GM18861 (cell line): ENCODE results near the gene ZNF195.
"Not testable (repeated sequence)": the region's sequence is repeated elsewhere in the genome, so short reads cannot be mapped to it uniquely, and the experiment has no call there.

ENCODE experiments used
- ATAC-seq: cut with Tn5 transposase; IDR thresholded peaks from one replicate; pipeline ENCODE4 v1.9.1; 2021; ENCODE audit not compliant: unreplicated experiment

Gene ZNF195

DNA sequence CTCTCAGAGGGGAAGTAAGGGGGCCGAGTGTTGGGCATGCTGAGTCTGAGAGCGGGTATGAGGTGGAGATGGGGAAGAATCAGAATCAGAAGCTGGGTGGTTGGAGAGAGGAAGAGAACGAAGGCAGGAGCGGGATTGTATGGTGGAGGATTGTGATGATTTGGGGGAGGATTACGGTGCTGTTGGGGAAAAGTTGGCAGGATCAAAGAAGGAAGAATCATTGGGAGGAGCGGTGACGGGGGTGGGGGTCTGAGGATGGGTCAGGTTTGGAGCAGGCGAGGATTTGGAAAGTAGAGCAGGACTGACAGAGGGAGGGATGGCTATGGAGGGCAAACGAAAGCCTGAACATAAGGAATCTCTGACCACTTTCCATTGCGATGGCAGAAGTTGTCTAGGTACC, 22.1 kb downstream of the ZNF195 start:
- no peak for ATAC-seq

DNA sequence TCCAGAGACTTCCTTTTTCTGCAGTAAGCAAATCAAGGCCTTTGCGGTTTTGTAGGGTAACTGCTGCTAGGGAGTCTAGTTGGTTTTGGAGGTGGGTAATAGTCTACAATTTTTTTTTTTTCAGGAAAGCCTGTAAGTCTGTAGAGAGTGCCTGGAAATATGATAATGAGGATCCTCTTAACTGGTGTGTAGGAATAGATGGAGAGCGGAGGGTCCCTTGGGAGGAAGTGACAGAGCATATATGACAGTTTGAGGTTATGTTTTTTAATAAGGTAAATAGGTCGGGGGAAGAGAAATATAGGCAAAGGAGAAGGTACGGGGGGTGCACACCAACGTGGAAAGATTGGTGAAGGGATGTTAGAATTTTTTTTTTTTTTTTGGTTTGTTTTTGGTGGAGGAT, 25.9 kb downstream of the ZNF195 start:
- ATAC-seq = no peak

DNA sequence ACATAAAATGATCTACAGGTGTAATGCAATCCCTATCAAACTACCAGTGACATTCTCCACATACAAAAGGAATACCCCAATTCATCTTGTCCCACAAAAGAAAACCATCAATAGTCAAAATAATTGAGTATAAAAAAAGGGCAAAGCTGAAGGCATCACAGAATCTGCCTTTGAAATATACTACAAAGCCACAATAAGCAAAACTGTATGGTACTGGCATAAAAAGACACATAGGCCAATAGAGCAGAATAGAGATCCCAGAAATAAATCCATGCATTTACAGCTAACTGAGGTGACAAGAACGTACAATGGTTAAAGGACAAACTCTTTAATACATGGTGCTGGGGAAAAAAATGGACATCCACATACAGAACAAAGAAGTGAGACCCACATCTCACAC, 31.8 kb downstream of the ZNF195 start:
- ATAC-seq = no peak

DNA sequence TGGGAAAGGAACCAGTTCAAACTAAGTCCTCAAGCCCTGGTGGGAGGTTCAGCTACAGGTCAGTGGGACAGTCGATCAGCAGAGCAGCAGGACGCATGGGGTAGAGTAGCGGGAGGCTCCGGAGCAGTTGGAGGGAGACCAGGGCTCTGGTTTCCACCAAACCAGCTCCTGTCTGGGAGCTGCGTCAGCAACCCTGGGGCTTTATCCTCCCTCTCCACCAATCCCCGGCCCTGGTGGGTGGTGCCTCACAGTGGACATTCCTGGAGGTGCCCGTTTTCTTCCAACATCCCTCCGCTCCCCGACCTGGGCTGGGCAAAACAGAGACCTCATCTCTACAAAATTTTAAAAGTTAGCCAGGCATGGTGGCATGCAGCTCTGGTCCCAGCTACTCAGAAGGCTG, 32.4 kb downstream of the ZNF195 start:
- ATAC-seq = no peak

DNA sequence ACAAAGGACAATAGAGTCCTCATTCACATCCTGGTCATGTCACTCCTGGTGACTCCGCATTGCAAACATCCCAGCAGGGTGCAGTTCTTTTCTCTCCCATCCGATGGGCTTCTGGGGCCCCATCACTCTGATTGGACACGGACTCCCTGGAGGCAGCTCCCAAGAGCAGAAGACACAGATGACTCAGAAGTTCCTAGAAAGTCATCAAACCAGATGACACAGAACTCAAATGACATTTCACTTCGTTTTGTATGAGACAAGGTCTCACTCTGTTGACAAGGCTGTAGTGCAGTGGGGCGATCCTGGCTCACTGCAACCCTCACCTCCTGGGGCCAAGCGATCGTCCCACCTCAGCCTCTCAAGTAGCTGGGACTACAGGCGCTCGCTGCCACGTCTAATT, 33.2 kb downstream of the ZNF195 start:
- no peak for ATAC-seq

DNA sequence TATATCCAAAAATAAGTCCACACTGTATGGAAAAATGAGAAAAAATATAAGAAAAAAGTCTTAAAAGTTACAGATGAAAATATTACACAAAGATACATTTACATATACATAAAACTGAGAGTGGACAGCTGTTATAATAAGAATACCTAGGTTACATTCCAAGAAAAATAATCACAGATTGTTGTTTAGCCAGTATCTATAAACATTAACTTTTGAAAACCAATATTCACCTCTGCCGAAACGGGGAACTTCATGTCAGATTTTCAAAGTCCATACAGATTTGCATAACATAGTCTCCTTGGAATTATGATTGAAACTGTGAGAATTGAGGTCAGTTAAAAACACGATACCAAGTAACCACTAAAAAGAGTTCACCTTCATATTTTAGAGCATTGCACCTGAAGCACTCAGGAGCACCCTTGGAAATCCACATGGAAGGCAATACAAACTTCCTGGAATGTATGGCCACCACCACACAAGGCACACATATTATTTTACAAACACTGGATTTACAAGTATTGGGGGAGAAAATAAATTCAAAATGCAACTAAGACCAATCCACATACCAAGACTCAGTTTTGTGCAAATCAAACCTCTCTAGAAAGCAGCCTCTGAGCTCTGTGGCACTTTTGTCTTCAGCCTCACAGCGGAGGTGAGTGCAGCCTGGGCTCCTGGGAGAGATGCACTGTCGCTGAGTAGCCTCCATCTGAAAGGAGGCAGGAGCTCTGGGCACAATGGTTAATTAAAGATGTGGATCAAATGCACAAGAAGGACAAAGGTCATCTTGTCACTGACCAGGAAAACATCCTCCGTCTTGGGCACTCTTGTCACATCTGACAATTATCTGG, 34.4 kb downstream of the ZNF195 start:
- no peak for ATAC-seq

DNA sequence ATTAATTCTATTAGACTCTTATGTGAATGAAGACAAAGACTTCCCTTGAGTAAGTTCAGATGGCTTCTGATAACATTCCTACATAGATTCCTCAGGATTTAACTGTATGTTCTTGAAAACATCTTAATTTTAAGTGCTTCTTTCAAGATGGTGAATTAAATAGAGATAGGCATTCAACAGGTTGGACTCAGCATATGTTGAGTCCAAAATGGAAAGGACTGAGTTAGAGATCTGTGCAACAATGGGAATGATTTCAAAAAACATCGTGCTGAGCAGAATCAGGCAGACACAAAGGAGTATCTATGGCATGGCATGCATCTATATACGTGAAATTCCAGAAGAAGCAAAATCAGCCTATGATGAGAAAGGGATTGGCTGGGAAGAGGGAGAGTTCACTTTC, 36.2 kb downstream of the ZNF195 start:
- ATAC-seq = no peak

DNA sequence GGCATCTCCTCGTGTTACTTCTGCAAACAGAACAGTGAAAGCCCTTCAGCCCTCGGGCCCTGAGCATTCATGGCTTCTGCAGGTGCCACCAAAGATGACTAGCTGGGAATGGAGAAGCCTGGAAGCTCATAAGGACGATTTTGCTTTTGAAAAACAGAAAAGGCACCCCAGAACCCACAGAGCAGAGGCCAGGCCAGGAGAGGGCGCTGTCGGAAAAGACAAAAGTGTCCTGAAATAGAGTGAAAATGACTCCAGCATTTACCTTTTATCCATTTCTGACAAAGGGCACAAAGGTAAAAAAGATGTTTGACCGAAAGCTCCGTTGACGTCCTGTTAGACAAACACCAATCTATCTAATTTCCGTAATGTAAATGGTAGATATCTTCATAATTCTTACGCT, 37.6 kb downstream of the ZNF195 start:
- ATAC-seq = no peak

DNA sequence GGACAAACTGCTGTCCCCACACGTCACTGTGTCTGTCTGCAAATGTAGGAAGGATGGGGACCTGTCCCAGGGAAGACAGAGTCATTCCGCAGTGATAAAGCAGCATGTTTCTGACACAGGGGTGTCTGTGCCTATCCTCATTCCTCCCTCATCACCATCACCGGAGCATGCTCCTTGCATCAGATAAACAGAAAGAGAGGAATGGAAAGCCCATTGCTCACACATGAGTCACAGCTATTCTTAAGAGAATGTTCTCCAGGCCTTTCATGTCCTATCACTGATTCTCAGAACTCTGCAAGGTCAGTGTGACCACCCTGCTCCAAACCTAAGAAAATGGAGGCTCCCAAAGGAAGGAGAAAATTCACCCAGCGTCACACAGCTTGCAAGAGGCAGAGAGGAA, 38.9 kb downstream of the ZNF195 start:
- no peak for ATAC-seq

DNA sequence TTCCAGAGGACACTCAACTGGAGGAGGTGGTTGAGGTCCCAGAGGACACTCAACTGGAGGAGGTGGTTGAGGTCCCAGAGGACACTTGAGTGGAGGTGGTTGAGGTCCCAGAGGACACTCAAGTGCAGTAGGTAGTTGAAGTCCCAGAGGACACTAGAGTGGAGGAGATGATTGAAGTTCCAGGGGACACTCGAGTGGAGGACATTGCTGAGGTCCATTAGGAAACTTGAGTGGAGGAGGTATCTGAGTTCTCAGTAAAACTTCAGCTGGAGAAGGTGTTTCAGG, 39.7 kb downstream of the ZNF195 start:
- no peak for ATAC-seq

DNA sequence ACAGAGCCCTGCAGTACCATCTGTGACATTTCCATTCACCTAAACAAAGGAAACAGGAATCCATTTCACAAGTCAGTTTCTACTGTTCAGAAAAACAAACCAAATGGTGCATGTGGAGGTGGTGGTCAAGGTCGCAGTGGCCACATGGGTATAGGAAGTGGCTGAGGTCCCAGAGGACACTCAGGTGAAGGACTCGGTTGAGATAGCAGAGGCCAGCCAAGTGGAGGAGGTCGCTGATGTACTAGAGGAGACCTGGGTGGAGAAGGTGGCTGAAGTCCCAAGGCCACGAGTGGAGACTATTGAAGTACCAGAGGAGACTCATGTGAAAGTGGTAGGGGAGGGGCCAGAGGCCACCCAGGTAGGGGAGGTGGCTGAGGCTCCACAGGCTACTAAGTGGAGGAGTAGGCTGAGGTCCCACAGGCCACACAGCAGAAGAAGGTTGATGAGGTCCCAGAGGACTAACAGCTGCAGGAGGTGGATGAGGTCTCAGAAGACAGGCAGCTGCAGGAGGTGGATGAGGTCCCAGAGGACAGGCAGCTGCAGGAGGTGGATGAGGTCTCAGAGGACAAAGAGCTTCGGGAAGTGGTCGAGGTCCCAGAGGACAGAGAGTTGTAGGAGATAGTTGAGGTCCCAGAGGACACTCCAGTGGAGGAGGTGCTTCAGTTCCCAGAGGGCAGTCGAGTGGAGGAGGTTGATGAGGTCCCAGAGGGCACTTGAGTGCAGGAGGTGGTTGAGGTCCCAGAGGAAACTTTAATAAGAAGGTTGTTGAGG, 40.2 kb downstream of the ZNF195 start:
- ATAC-seq = no peak

DNA sequence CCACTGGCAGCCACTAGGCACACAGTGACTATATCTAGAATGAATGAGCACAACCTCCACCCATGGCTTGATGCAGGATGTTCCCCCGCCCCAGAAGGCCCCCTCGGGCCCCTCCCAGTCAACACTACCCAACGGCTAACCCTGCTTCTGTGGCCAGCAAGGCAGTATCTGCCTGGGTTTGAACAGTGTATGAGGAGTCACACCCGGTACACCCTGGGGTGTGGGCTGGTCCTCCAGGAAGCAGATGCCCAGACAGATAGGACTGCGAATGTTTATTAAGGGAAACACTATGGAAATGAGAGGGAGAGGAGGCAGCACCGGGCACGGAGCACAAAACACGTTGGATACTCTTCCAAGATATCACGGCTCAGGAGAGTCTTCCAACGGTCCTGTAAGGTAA, 42.5 kb downstream of the ZNF195 start:
- not testable (repeated sequence) for ATAC-seq

DNA sequence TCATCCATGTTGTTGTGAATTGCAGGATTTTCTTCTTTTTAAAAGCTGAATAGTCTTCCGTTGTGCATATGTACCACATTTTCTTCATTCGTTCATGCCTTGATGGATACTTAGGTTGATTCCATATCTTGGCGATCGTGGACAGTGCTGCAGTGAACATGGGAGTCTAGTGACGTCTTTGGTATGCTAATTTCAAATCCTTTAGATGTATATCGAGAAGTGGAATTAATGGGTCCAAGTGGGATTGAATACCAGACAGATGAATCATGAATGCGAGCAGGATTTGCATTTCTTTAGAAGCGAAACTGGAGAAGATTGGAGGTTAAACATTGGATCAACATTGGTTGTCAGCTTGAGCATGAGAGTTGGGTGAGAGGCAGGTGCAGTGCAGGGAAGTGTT, 45.8 kb downstream of the ZNF195 start:
- not testable (repeated sequence) for ATAC-seq

DNA sequence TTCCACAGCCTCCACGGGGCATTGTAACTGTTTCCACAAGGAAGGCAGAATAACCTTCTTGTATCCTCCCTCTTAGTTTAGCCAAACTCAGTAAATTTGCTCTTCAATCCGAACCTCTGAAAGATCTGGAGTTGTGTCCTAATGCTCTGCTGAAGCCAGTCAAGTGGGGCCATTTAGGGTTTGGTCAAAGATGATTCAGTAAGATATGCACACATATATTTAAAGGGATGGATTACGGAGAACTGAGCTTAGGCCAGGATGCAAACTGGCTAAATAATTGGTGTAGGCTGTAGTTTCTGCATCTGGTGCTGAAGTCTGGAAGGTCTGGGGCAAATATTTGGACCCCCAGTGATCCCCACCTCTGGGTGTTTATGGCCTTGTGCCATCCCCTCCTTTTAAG, 47.9 kb downstream of the ZNF195 start:
- not testable (repeated sequence) for ATAC-seq

DNA sequence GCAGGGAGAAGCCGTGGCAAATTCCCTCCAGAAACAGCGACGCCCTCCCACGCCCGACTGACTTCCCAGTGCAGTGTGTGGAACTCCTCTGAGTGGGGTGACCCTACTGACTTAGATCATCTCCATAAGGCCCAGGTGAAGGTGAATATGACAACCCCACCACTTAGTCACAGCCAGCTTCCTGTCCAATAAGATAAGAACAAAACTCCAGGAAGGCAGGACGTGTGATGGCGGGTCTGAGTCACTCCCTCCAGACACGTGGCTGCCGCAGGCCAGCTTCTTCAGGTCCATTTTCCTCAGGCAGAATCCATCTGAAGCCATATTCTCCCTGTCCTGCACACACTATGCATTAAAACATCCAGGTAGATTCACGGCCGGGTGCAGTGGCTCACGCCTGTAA, 48.9 kb downstream of the ZNF195 start:
- ATAC-seq = not testable (repeated sequence)

DNA sequence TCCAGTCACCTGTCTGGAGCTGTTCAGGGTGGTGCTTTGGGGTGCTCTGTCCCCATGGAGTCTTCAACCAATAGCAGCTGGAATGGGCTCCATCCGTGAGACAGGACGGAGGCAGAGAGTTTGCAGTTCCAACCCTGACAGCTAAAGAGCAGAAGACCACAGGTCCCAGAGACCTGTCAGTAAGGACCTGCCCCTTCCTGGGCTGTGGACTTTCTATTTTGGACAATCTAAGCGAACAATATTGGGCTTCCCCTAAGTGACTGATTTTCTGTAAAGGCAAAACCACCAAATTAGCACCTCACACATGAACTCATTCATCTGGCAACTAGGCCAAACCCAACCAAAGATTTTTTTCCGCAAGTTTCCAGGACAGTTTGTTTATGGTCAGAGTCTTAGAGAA, 50.4 kb downstream of the ZNF195 start:
- not testable (repeated sequence) for ATAC-seq

DNA sequence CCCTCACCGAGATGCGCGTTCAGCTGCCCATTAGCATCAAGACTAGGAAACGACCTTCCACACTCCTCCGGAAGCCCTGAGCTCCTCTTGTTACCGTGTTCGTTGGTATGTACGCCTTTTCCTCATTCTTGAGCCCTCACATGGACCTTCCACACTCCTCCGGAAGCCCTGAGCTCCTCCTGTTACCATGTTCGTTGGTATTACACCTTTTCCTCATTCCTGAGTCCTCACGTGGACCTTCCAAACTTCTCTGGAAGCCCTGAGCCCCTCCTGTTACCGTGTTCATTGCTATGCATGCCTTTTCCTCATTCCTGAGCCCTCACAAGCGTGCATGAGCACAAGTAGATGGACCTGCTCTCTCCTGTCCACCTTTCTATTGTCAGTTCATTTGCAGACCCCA, 52.5 kb downstream of the ZNF195 start:
- not testable (repeated sequence) for ATAC-seq

DNA sequence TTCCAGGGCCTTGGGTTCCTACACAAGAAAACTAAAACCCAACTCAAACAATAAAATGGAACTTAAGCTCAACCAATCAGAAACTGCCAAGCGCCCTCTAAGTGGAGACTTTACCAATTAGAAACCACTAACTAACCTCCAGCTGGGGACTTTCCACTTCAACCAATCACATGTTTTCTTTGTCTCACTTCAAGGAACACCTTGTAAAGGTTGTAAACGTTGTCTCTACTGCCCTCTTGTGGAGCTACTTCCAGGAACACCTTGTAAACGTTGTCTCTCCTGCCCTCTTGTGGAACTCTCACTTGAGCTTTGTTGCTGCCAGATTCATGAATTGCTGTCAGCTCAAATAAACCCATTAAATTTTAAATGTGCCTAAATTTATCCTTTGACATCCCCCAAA, 54.2 kb downstream of the ZNF195 start:
- ATAC-seq = not testable (repeated sequence)
